Smooth muscle cell of the pulmonary artery (primary cell): Measurements from ENCODE around the gene ANKRD61. TPM values are rescaled to one million over a fixed set of nuclear protein-coding genes. Genes with fewer than 3 reads are reported as not detected.

Experiments
- total RNA-seq: library from RNA; depleted of rRNA; stranded (reverse); fragments of >200 nt; gene quantifications from 2 replicates; pipeline ENCODE4 v1.2.3, GENCODE V29; 2014

The ANKRD61 gene
- total RNA-seq: 0.13 TPM in 1 of 2 replicates, not detected in the other

GRCh38 chr7:6030988-6031387, at the start of gene ANKRD61:
Gene ANKRD61 (plus strand): TSS chr7:6031376. CDS start chr7:6031376, 0 bp downstream.

GRCh38 chr7:6008668-6009611, 22.2 kb upstream of the ANKRD61 start, which contains the start of the genes AIMP2 and PMS2:
Gene AIMP2 (plus strand): TSS chr7:6009272. CDS start chr7:6009364, 92 bp downstream.
Gene PMS2 (minus strand): TSS chr7:6009049. CDS start chr7:6009019, 30 bp downstream.

Other genes starting within 250 kb of the ANKRD61 start
- 37.7 and 40.0 TPM in 2 replicates for gene RNF216, start 249.7 kb upstream of the ANKRD61 start, total RNA-seq
- not detected in 2 replicates for gene OCM, start 150.6 kb upstream of the ANKRD61 start, total RNA-seq
- 35.2 and 43.1 TPM in 2 replicates for gene CCZ1, start 132.6 kb upstream of the ANKRD61 start, total RNA-seq
- 0.13 and 0.63 TPM in 2 replicates for gene RSPH10B, start 60.7 kb upstream of the ANKRD61 start, total RNA-seq
- gene PMS2, start 22.3 kb upstream of the ANKRD61 start, total RNA-seq: 15.5 and 17.5 TPM in 2 replicates
- gene AIMP2, start 22.1 kb upstream of the ANKRD61 start, total RNA-seq: 28.0 and 36.1 TPM in 2 replicates
- 147 and 178 TPM in 2 replicates for gene EIF2AK1, start 27.8 kb downstream of the ANKRD61 start, total RNA-seq
- gene USP42, start 73.6 kb downstream of the ANKRD61 start, total RNA-seq: 4.6 TPM in 2 replicates
- gene CYTH3, start 241.2 kb downstream of the ANKRD61 start, total RNA-seq: 42.6 and 63.0 TPM in 2 replicates